Ascending aorta (tissue), 2 donors: ENCODE results near the gene LONRF3. TPM values are rescaled to one million over a fixed set of nuclear protein-coding genes. Genes with fewer than 3 reads are reported as not detected.

Experiments used
- DNase-seq, 2 donors: peaks; one replicate each; pipeline ENCODE4 v3.0.0-alpha.2; 2019; ENCODE audit warnings: low spot score in 2 of 2
- H3K27ac ChIP-seq, 2 donors: fragments of 200-600 bp; sonication (generic); one replicate each; pipeline ENCODE4 v1.5.1; 2016 to 2017; ENCODE audit warnings: mild to moderate bottlenecking in 1 of 2
- H3K27me3 ChIP-seq: fragments of 200-600 bp; sonication (generic); one replicate; pipeline ENCODE4 v1.5.1; 2017
- H3K36me3 ChIP-seq, 2 donors: fragments of 200-600 bp; sonication (generic); one replicate each; pipeline ENCODE4 v1.5.1; 2016
- H3K4me1 ChIP-seq, 2 donors: fragments of 200-600 bp; sonication (generic); one replicate each; pipeline ENCODE4 v1.5.1; 2016 to 2017; ENCODE audit warnings: mild to moderate bottlenecking in 1 of 2
- H3K4me3 ChIP-seq, 2 donors: fragments of 200-600 bp; sonication (generic); one replicate each; pipeline ENCODE4 v1.5.1; 2016 to 2017; ENCODE audit warnings: mild to moderate bottlenecking in 1 of 2
- H3K9me3 ChIP-seq, 2 donors: fragments of 200-600 bp; sonication (generic); one replicate each; pipeline ENCODE4 v1.5.1; 2016
- CTCF ChIP-seq, 3 experiments: fragments of 200-600 bp in 2 of 3; fragments of 450-650 bp in 1 of 3; sonication (generic) in 2 of 3; IDR thresholded peaks; one replicate each; pipeline ENCODE4 v1.5.1; 2016 to 2019; ENCODE audit warnings: antibody characterized with exemption in 3 of 3, mild to moderate bottlenecking in 1 of 3, moderate library complexity in 1 of 3
- intact Hi-C: fragments of 100-400 bp; cut with DNase I; formaldehyde crosslinking; loops from one replicate; pipeline ENCODE4 v1.15.1; 2023
- total RNA-seq: library from RNA; depleted of rRNA; stranded (reverse); fragments of >200 nt; gene quantifications from one replicate; pipeline ENCODE4 v1.1.0, GENCODE V29; 2016

LONRF3 gene
- total RNA-seq, 1 donor from 2014 or later = 11.0 TPM

- Histone ChIP-seq H3K4me1 (no peaks in the 10 kb centered on the region), H3K4me3 (no peak overlapping the region), H3K27me3 (no peaks in the 10 kb centered on the region), H3K27ac (no peak overlapping the region), H3K9me3 (no peaks in the 10 kb centered on the region), H3K36me3 (peaks cover 0 to 6% of the 10 kb centered on the region in 2 donors)
- TF ChIP-seq CTCF (IDR thresholded peaks at IDR 0.05) = no peak
- intact Hi-C loops = loop anchor here (5.0 kb wide), 1 partner anchor 60 kb away; no protein-coding TSS in a partner anchor
- no peak for DNase-seq
Observed at GRCh38 chrX:119007189-119007770, 32.9 kb downstream of the LONRF3 start.

- TF ChIP-seq CTCF (IDR thresholded peaks at IDR 0.05) = peak in 2 of 3 experiments; percentile 35 to 56
- Histone ChIP-seq H3K9me3 (no peaks in the 10 kb centered on the region), H3K36me3 (peaks cover 0 to 9% of the 10 kb centered on the region in 2 donors), H3K4me1 (no peaks in the 10 kb centered on the region), H3K4me3 (no peak overlapping the region), H3K27ac (no peak overlapping the region), H3K27me3 (no peaks in the 10 kb centered on the region)
- no peak for DNase-seq
- intact Hi-C loops = loop anchor here (5.0 kb wide), 1 partner anchor 59 kb away; no protein-coding TSS in a partner anchor
Observed at GRCh38 chrX:119008110-119008744, 33.8 kb downstream of the LONRF3 start.

GRCh38 chrX:119009071-119009470 lies 34.7 kb downstream of the LONRF3 start:
- H3K4me3 ChIP-seq = no peak overlapping the region
- intact Hi-C loops = loop anchor here (5.0 kb wide), 1 partner anchor 58 kb away; no protein-coding TSS in a partner anchor
- H3K36me3 ChIP-seq = peaks cover 0 to 10% of the 10 kb centered on the region in 2 donors
- no peak for TF ChIP-seq CTCF (IDR thresholded peaks at IDR 0.05)
- no peaks in the 10 kb centered on the region for H3K9me3 ChIP-seq
- H3K27ac ChIP-seq = no peak overlapping the region
- no peaks in the 10 kb centered on the region for H3K4me1 ChIP-seq
- DNase-seq = no peak
- H3K27me3 ChIP-seq = no peaks in the 10 kb centered on the region

- Histone ChIP-seq H3K36me3 (peaks cover 0 to 17% of the 10 kb centered on the region in 2 donors), H3K9me3 (no peaks in the 10 kb centered on the region), H3K27ac (no peak overlapping the region), H3K4me1 (no peaks in the 10 kb centered on the region), H3K27me3 (no peaks in the 10 kb centered on the region), H3K4me3 (no peak overlapping the region)
- intact Hi-C loops = no loop called here
- no peak for DNase-seq
- TF ChIP-seq CTCF (IDR thresholded peaks at IDR 0.05) = no peak
Observed at GRCh38 chrX:119010491-119010890, 36.1 kb downstream of the LONRF3 start.

- no peak for DNase-seq
- intact Hi-C loops = no loop called here
- Histone ChIP-seq H3K4me1 (no peaks in the 10 kb centered on the region), H3K27ac (no peak overlapping the region), H3K9me3 (no peaks in the 10 kb centered on the region), H3K4me3 (no peak overlapping the region), H3K27me3 (no peaks in the 10 kb centered on the region), H3K36me3 (peaks cover 4 to 17% of the 10 kb centered on the region in 2 donors)
- no peak for TF ChIP-seq CTCF (IDR thresholded peaks at IDR 0.05)
Observed at GRCh38 chrX:119013164-119013563, 38.7 kb downstream of the LONRF3 start.
